Fibroblast of skin of left biceps (primary cell): ENCODE results near the gene GALNT17.
"Not testable (repeated sequence)": the region's sequence is repeated elsewhere in the genome, so short reads cannot be mapped to it uniquely, and the experiment has no call there.

Source experiments
- DNase-seq, 2 experiments: peaks; one replicate each; pipeline ENCODE4 v3.0.0-alpha.2; 2013; ENCODE audit warnings: low read depth in 2 of 2

Gene GALNT17

DNA sequence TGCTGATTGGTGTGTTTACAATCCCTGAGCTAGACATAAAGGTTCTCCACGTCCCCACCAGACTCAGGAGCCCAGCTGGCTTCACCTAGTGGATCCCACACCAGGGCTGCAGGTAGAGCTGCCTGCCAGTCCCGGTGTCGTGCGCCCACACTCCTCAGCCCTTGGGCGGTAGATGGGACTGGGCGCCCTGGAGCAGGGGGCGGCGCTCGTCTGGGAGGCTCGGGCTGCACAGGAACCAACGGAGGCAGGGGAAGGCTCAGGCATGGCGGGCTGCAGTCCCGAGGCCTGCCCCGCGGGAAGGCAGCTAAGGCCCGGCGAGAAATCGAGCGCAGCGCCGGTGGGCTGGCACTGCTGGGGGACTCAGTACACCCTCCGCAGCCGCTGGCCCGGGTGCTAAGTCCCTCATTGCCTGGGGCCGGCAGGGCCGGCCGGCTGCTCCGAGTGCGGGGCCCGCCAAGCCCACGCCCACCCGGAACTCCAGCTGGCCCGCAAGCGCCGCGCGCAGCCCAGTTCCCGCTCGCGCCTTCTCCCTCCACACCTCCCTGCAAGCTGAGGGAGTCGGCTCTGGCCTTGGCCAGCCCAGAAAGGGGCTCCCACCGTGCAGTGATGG is 606.1 kb downstream of the GALNT17 start:
- not testable (repeated sequence) for DNase-seq

DNA sequence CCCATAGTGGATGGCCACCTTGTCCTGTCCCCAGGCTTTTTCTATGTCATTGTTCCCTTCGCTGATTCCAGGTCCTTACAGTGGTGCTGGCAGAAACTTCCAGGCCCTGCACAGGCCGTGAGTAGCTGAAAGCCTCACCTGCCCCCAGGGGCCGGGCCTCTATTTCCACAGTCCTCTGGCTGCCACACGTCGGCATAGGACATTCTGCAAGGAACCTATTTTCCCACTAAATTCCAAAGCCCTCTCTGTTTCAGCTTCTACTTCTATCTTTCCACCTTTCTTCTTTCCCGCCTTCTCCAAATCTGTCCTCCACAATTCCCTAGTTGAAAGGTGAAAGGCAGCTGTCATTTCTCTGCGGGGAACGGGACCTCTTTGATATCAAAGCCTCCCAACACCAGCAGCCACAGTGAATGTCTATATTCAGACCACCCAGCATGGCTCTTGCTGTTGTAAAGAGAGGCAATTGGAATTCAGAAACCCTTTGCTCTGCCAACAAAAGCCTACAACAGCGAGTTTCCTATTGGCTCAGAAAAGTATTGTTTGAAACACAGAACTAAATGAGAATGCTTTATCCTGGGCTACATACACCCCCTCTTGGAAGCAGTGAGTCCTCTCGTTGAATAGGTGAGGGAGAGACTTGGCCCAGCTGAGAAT is 607.7 kb downstream of the GALNT17 start:
- DNase-seq = no peak

DNA sequence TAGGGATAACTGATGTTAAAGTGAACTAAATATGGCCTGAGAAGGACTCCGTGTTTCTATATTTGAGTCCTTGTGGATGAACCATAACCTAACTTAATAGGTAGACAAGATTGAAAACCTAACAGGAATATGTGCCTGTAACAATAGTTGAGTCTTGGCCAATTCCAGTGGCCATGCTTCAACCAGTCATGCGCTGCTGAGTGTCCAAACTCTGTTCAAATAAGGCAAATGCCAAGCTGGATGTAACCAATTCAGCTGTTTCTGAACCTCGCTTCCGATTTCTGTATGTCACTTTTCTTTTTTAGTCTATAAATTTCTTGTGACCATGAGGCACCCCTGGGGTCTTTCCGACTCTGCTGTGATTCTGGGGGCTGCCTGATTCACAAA is 608.2 kb downstream of the GALNT17 start:
- DNase-seq = no peak

DNA sequence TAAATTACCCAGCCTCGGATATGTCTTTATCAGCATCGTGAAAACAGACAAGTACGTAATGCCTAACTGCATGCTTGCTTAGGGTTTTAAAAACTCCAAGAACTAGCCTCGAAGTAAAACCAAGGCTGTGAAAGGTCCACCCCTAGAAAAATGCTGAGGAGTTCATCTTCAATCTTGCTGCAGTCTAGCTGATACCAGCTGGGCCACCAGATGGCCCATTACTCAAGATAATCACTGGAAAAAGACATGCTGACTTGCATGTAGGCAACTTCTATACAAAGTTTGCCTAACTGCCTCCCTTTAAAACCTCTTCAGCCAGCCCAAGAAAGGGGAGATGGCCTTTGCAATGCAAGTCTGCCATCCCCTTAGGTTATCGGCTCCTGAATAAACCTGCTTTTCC is 614.1 kb downstream of the GALNT17 start:
- no peak for DNase-seq

DNA sequence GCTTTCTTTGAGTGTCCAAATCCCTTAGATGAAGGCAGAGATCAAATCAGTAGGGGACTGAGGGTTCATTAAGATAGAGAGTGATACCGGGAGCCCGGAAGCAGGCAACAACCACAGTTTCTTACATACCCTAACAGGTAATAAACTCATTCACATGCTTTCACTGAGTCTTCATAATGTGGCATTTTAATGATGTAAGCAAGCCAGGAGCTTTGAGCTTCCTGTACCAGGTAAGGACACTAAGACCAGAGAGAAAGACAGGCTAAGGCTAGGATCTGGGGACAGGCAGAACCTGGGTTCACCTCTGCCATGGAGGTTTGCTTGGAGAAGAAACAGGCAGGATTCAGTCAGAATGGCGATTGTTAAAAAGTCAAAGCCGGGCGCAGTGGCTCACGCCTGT is 618.3 kb downstream of the GALNT17 start:
- no peak for DNase-seq

DNA sequence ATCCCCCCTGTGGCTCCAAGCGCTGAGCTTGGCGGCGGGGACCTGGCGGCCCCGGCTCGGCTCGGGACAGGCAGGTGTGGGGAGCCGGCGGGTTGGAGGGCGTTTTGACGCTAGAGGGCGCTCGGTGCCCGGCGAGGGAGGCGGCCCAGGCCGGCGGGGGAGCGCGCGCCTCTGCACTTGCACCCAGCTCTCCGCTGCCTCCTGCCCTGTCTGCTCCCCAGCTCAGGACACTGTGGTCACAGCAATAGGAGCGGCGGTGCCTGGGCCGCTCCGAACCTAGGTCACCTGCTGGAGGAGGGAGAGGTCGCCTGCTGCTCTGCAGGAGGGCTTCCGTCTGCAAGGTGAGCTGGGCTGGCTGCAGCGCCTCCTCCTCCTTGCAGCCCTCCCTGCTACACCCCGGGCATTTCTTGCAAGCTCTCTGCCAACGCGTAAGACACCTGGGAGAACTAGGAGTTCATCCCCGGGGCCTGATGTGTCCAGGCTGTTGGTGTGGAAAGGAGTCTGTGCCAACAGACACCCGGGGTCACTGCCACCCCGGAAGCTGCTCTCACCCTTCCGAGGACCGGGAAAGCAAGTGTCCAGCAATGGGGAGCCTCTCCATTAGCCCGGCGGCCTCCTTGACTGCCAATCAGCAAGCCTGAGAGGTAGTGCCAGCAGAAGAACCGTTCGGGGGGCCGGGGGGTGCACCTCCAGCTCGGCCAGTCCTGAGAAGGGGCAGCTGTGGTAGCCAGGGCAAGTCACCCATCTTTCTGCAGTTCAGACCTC is 620.4 kb downstream of the GALNT17 start:
- DNase-seq = no peak

DNA sequence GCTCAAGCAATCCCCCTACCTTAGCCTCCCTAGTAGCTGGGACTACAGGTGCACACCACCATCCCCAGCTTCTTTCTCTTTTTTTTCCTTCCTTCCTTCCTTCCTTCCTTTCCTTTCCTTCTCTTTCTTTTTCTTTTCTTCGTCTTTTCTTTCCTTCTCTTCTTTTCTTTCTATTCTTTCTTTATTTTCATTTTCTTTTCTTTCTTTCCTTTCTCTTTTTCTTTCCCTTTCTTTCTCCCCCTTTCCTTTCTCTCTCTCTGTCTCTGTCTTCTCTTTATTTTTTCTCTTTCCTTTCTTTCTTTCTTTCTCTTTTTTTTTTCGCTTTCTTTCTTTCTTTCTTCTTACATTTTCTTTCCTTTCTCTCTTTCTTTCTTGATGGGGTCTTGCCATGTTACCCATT is 621.3 kb downstream of the GALNT17 start:
- no peak for DNase-seq

DNA sequence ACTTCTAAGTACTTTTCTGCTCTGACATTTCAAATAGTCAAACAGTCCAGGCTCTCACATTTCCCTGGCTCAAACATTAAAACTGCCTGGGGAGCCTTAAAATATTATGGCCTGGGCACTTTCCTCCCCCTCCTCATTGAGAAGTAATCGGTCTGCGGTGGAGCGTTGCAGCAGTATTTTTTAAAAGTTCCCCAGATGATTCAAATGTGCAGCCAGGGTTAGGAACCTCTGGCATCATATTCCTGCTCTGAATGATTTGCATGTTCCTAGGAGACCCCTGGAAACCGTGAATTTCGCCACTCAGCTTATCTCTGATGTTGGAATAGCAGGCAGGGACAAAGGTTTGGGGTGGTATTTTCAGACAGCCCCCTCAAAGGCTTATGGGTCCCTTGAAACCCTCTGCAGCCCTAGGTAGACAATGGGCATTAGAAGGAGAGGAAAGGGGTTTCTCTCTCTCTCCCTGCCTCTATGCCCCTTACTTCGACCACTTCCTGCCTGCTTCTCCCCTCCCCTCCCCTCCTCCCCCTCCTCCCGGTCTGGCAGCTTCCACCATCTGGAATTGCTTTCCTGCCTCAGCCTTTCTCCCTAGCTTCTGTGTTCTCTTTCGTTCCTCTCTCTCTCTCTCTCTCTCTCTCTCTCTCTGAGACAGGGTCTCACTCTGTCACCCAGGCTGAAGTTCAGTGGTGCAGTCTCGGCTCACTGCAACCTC is 622.2 kb downstream of the GALNT17 start:
- no peak for DNase-seq

DNA sequence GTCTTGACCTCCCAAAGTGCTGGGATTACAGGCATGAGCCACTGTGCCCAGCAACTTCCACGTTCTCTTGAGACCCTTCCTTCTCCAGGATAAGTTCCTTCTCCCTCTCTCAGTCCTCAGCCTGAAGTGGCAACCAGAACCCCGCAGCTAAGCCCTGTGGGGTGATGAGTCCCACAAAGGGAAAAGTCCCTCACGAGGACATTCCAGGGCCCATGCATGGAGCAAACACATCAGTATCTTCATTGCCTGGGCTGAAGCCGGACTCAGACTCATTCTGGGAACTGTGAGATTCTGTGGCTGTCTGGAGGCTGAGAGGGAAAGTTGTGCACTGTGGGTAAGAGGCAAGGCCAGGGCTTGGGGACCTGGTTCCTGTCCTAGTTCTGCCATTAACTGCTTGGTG is 622.9 kb downstream of the GALNT17 start:
- no peak for DNase-seq

DNA sequence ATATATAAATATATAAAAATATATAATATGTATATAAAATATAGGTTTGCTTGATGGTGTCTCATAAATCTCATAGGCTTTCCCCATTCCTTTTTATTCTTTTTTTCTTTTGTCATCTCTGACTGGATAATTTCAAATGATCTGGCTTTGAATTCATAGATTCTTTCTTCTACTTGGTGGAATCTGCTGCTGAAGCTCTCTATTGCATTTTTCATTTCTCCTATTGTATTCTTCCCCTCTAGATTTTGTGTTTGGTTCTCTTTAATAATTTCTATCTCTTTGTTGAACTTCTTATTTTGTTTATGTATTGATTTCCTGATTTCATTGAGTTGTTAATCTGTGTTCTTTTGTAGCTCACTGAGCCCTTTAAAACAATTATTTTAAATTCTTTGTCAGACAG is 629.4 kb downstream of the GALNT17 start:
- no peak for DNase-seq
